Keratinocyte (primary cell): ENCODE measurements around the gene NFIC.
"Not testable (repeated sequence)": the region's sequence is repeated elsewhere in the genome, so short reads cannot be mapped to it uniquely, and the experiment has no call there.

ENCODE experiments used
- CTCF ChIP-seq, 3 experiments: IDR thresholded peaks in 1 of 3; conservative IDR thresholded peaks in 1 of 3; optimal IDR thresholded peaks in 1 of 3; 2 replicates in 2 of 3; 3 replicates in 1 of 3; pipeline versions ENCODE3 to v1.5.1; 2011; ENCODE audit warnings: low read length in 3 of 3, mild to moderate bottlenecking in 3 of 3, moderate library complexity in 2 of 3, control low read depth in 1 of 3, inconsistent platforms in 1 of 3; ENCODE audit not compliant: insufficient read depth in 2 of 3; ENCODE audit errors: extremely low read depth in 1 of 3
- EZH2 ChIP-seq: IDR thresholded peaks from one replicate; pipeline ENCODE4 v1.6.1; 2012; ENCODE audit warnings: inconsistent platforms, mild to moderate bottlenecking, low read length, moderate library complexity

GRCh38 chr19:3348469-3348868 is 17.9 kb upstream of the NFIC start:
- TF ChIP-seq CTCF (optimal IDR thresholded peaks at IDR 0.05 in 1 of 3, IDR thresholded peaks at IDR 0.05 in 1 of 3, conservative IDR thresholded peaks at IDR 0.05 in 1 of 3; ENCODE audit: extremely low read depth in 1 of 3, insufficient read depth in 2 of 3, low read length in 3 of 3); EZH2: not testable (repeated sequence)
